Bone marrow (tissue), 2 donors: ENCODE data around the gene DNHD1.

Experiments used
- DNase-seq, 2 donors: peaks; one replicate each; lab custom pipeline; 2025; lab: John Stamatoyannopoulos, UW

Gene DNHD1

GRCh38 chr11:6594142-6594768, 97.2 kb downstream of the DNHD1 start:
- no peak for DNase-seq

- no peak for DNase-seq
Observed at GRCh38 chr11:6596239-6596877, 99.3 kb downstream of the DNHD1 start.

- DNase-seq, result no peak
Observed at GRCh38 chr11:6598555-6598954, 101.5 kb downstream of the DNHD1 start.

- DNase-seq, result no peak
Observed at GRCh38 chr11:6599449-6599848, 102.4 kb downstream of the DNHD1 start.

- DNase-seq, result no peak
Observed at GRCh38 chr11:6599881-6600390, 102.9 kb downstream of the DNHD1 start.

GRCh38 chr11:6601041-6601461, 104.0 kb downstream of the DNHD1 start:
- DNase-seq, result no peak

GRCh38 chr11:6602096-6602940, 105.2 kb downstream of the DNHD1 start:
- DNase-seq, result no peak

GRCh38 chr11:6603287-6604080, 106.4 kb downstream of the DNHD1 start, which contains the start of the genes ILK and RRP8:
TSS of gene ILK (plus strand) at chr11:6603774. CDS start at chr11:6604272, 498 bp downstream.
TSS of gene RRP8 (minus strand) at chr11:6603616. CDS start at chr11:6603502, 114 bp downstream.
- peak; percentile 72 to 80 for DNase-seq

- DNase-seq, result peak; percentile 16 to 64
Observed at GRCh38 chr11:6604081-6604626, 107.1 kb downstream of the DNHD1 start.

GRCh38 chr11:6604790-6605189, 107.7 kb downstream of the DNHD1 start:
- DNase-seq, result no peak

- peak; percentile 15 to 45 for DNase-seq
Observed at GRCh38 chr11:6606471-6607189, 109.5 kb downstream of the DNHD1 start.

GRCh38 chr11:6607190-6607795, 110.2 kb downstream of the DNHD1 start:
- no peak for DNase-seq

- DNase-seq, result no peak
Observed at GRCh38 chr11:6608011-6608410, 110.9 kb downstream of the DNHD1 start.

- no peak for DNase-seq
Observed at GRCh38 chr11:6608726-6609501, 111.8 kb downstream of the DNHD1 start.

GRCh38 chr11:6609502-6610015, 112.5 kb downstream of the DNHD1 start:
- no peak for DNase-seq

GRCh38 chr11:6610591-6610990, 113.5 kb downstream of the DNHD1 start:
- DNase-seq, result no peak

- DNase-seq, result no peak
Observed at GRCh38 chr11:6611092-6611962, 114.2 kb downstream of the DNHD1 start.

GRCh38 chr11:6611963-6612212, 114.8 kb downstream of the DNHD1 start:
- DNase-seq, result peak in 1 of 2 donors; percentile 50
